ENCODE data around the gene ENTPD8. TPM values are rescaled to one million over a fixed set of nuclear protein-coding genes. Genes with fewer than 3 reads are reported as not detected.

Gene ENTPD8
- total and polyA plus RNA-seq, 2 of the 4 experiments (the other 2 are of a cell fraction) = 0.07 TPM; not detected in 1

DNA sequence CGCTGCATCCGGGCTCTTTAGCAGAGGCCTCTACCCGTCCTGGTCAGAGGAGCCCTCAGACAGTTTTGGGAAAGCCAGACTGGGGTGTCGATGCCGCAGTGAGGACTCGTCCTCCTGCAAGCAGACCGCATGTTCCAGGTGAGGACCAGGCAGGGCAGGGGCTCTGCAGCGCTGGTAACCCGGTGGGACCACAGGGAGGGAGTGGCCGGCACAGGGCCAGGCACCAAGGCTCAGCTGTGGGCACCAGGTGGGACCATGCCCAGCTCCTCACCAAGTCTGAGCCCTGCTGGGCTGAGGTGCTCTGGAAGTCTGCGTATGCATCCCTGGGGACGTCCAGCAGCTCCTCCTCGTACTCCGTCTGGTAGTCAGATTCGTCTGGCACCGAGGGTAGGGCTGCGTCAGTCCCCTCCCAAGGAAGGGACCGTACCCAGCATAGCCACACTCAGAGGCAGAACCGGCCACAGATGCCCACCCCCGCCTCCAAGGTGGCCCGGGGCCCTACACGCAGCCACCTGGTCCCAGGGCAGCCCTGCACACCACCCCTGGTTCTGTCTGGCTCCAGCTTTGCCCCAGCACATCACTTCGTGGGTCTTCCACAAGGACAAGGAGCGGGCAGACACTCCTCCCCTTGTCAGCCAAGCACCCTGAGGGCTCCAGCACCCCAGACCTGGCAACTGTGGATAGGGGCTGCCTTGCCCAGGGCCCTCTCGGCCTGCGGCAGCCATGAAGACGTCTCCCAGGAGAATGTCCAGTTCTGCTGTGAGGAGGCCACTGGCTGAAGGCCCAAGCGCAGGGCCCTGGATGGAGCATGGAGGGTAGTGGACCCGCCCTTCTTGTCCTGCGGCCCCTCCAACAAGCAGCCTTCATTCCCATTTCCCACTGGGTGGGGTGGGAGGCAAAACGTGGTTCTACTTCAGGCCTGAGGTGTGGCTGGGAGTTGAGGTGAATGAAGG lies 19.5 kb upstream of the ENTPD8 start:
- peaks cover 11% of the 10 kb centered on the region for H3K36me3 ChIP-seq (ENCODE audit: control insufficient read depth, insufficient read depth, low read length)
- peaks cover 2% of the 10 kb centered on the region; the same call in 1 of the 2 replicates for H3K27me3 ChIP-seq (ENCODE audit: control insufficient read depth, insufficient read depth, low read length)
- peak overlapping the region; percentile 49 for H2AFZ ChIP-seq (replicated peaks; ENCODE audit: low read length, poor library complexity)
- no peak overlapping the region for H2BK5ac ChIP-seq (ENCODE audit: low read depth, low read length, poor library complexity, severe bottlenecking)
- peak overlapping the region; percentile 78 for H2AK9ac ChIP-seq (replicated peaks; ENCODE audit: low read depth, low read length, poor library complexity)
- no peak overlapping the region for H2BK120ac ChIP-seq (ENCODE audit: low read depth, low read length)
- no peak overlapping the region for H3K4me2 ChIP-seq (ENCODE audit: low read depth, low read length)
- H3K56ac ChIP-seq (ENCODE audit: extremely low read depth, insufficient read depth, low read length) = no peak overlapping the region
- no peak overlapping the region for H3K14ac ChIP-seq (replicated peaks; ENCODE audit: low read depth, low read length)
- TF ChIP-seq USF2 (IDR thresholded peaks at IDR 0.05; ENCODE audit: low read depth, low read length) (no peak), MAFK (IDR thresholded peaks at IDR 0.05; ENCODE audit: low read depth, low read length) (no peak), RCOR1 (IDR thresholded peaks at IDR 0.05; ENCODE audit: insufficient replicate concordance, low read length) (no peak), CTCF (conservative IDR thresholded peaks at IDR 0.05; ENCODE audit: low read depth, low read length) (no peak), CEBPB (IDR thresholded peaks at IDR 0.05; ENCODE audit: low read depth, low read length) (no peak), SMC3 (IDR thresholded peaks at IDR 0.05; ENCODE audit: low read depth, low read length) (no peak), POLR2A (IDR thresholded peaks at IDR 0.05; ENCODE audit: low read depth, low read length) (no peak)
- no peak overlapping the region; the same call in 1 of the 2 replicates for H3K4ac ChIP-seq (ENCODE audit: low read depth, low read length)
- POLR2A ChIA-PET (ENCODE audit: unreplicated experiment) = no interaction called here
- peaks cover 18% of the 10 kb centered on the region for H3K4me1 ChIP-seq (ENCODE audit: control insufficient read depth, insufficient read depth, low read length)
- in situ Hi-C loops (cut with MboI; ENCODE audit: low sequenced_read_pairs) (no loop called here), dilution Hi-C loops (cut with HindIII; ENCODE audit: low sequenced_read_pairs, unreplicated experiment) (no loop called here), intact Hi-C loops (cut with micrococcal nuclease) (no loop called here)
- no peak overlapping the region for H4K91ac ChIP-seq (ENCODE audit: insufficient read depth, low read depth, low read length)
- CTCF ChIA-PET = no interaction called here
- no peak for DNase-seq
- no peak overlapping the region for H3K18ac ChIP-seq (ENCODE audit: low read depth, low read length)
- WGBS, 2 experiments (ENCODE audit: extremely low coverage in 2 of 2, insufficient read length in 1 of 2) = 90% methylated on average over 20 of the region's 31 CpGs; no CpG with 5 or more reads in 1 of the 2 experiments
- peaks cover 28% of the 10 kb centered on the region for H4K20me1 ChIP-seq (ENCODE audit: insufficient read depth, low read length)
- no peaks in the 10 kb centered on the region for H3K9me1 ChIP-seq (ENCODE audit: insufficient read depth, low read length)
- H4K8ac ChIP-seq (ENCODE audit: low read depth in 2 of 2, low read length in 2 of 2) = no peak overlapping the region
- H2AK5ac ChIP-seq (ENCODE audit: low read depth, low read length) = no peak overlapping the region
- H3K4me3 ChIP-seq (ENCODE audit: insufficient read depth, low read depth, low read length) = no peak overlapping the region
- no peak for ATAC-seq (ENCODE audit: low read depth)
- no peak overlapping the region for H2BK15ac ChIP-seq (ENCODE audit: low read depth, low read length)
- H3K9me3 ChIP-seq (ENCODE audit: control insufficient read depth, insufficient read depth, low read length) = no peaks in the 10 kb centered on the region
- peaks cover 3 to 28% of the 10 kb centered on the region in 2 experiments; a peak in 3 of 4 replicates for H3K79me1 ChIP-seq (ENCODE audit: low read depth in 1 of 2, low read length in 2 of 2)
- H4K5ac ChIP-seq (ENCODE audit: low read depth, low read length) = no peak overlapping the region
- H2BK20ac ChIP-seq (ENCODE audit: low read depth, low read length) = no peak overlapping the region
- H3K9ac ChIP-seq (ENCODE audit: low read depth, low read length) = no peak overlapping the region
- BruUV-seq (replicated peaks) = no TSS peak
- H3K27ac ChIP-seq (ENCODE audit: insufficient read depth, low read length) = no peak overlapping the region
- no peak overlapping the region for H3K23ac ChIP-seq (ENCODE audit: low read depth, low read length)

All from IMR-90 (cell line).